K562 treated with DMSO at 1 percent for 48 hours (cell line): ENCODE measurements around the gene KRTAP16-1. TPM values are rescaled to one million over a fixed set of nuclear protein-coding genes. Genes with fewer than 3 reads are reported as not detected.

Experiments
- total RNA-seq: library from RNA; unstranded; fragments of 300-600 nt; gene quantifications from 2 replicates; pipeline ENCODE4 v1.2.3, GENCODE V29; 2022; ENCODE audit warnings: low replicate concordance; ENCODE audit errors: extremely low read depth

The KRTAP16-1 gene, protein sequence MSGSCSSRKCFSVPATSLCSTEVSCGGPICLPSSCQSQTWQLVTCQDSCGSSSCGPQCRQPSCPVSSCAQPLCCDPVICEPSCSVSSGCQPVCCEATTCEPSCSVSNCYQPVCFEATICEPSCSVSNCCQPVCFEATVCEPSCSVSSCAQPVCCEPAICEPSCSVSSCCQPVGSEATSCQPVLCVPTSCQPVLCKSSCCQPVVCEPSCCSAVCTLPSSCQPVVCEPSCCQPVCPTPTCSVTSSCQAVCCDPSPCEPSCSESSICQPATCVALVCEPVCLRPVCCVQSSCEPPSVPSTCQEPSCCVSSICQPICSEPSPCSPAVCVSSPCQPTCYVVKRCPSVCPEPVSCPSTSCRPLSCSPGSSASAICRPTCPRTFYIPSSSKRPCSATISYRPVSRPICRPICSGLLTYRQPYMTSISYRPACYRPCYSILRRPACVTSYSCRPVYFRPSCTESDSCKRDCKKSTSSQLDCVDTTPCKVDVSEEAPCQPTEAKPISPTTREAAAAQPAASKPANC
- total RNA-seq, result not detected in 2 replicates

DNA sequence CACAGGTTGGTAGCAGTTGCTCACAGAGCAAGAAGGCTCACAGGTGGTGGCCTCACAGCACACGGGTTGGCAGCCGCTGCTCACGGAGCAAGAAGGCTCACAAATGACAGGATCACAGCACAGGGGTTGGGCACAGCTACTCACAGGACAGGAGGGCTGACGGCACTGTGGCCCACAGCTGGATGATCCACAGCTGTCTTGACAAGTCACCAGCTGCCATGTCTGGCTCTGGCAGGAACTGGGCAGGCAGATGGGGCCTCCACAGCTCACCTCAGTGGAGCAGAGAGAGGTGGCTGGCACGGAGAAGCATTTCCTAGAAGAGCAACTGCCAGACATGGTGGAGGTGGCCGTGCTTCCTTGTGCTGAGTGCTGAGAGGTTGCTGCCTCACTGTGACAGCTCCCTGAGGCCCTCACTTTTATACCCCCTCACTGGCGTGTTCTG lies at the start of gene KRTAP16-1:
TSS of gene KRTAP16-1 (minus strand) at position 392 of the 442 bp plus-strand sequence. CDS start at position 336, 56 bp downstream.

GRCh38 chr17:41350381-41350878 lies 41.3 kb upstream of the KRTAP16-1 start, which contains the start of gene KRT33A:
KRT33A (minus strand) TSS chr17:41350828; CDS start chr17:41350767, 61 bp downstream.

GRCh38 chr17:41315204-41315794 lies 6.2 kb upstream of the KRTAP16-1 start, which contains the start of gene KRTAP17-1:
KRTAP17-1 (minus strand) TSS chr17:41315710; CDS start chr17:41315650, 60 bp downstream.

DNA sequence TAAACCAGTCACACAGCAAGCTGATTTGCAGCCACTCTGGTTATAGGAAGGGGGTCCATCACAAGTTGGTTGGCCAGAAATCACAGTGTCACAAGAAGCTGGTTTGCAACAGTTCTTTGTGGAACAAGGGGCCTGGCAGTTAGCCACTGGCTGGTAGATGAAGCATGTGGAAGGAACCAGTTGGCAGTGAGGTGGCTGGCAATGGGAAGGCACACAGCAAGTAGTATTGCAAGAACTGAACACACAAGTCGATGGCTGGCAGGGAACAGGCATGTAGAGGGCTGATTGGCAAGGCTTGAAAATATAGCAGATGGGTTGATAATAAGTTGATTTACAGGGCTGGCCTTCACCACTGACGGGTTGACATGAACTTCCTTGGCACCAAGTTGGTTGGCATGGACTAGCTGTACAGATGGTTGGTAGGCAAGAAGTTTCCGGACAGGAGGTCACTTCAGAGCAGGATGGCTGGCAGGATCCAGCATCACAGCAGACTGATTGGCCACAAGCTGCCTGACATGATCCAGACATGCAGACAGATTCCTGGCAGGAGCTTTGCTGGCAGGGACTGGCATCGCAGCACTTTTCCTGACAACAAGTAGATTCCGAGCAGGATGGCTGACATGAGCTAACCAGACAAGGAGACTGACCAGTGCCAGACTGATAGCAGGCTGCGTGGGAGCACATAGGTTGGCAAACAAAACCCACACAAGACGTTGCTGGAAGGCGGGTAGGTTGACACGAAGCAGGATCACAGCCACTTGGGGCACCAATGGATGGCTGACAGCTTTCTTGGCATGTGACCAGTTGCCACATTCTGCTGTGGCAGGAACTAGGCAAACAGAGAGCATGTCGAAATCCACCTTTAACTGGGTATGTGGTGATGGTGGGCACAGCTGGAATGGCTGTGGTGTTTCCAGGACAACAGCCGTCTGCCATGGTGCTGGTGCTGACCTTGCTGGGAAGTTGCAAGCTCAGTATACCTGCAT lies 6.9 kb downstream of the KRTAP16-1 start, which contains the start of gene KRTAP29-1:
TSS of gene KRTAP29-1 (minus strand) at position 936 of the 986 bp plus-strand sequence. CDS start at position 936, 0 bp downstream.

DNA sequence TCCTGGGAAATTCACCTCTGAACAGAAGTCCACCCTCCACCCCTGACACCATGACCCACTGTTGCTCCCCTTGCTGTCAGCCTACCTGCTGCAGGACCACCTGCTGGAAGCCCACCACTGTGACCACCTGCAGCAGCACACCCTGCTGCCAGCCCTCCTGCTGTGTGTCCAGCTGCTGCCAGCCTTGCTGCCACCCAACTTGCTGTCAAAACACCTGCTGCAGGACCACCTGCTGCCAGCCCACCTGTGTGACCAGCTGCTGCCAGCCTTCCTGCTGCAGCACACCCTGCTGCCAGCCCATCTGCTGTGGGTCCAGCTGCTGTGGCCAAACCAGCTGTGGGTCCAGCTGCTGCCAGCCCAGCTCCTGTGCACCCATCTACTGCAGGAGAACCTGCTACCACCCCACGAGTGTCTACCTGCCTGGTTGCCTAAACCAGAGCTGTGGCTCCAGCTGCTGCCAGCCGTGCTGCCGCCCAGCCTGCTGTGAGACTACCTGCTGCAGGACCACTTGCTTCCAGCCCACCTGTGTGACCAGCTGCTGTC lies 33.4 kb downstream of the KRTAP16-1 start, which contains the start of gene KRTAP9-7:
TSS of gene KRTAP9-7 (plus strand) at position 51 of the 543 bp plus-strand sequence. CDS start at position 51, 0 bp downstream.

GRCh38 chr17:41265078-41265477 lies 44.0 kb downstream of the KRTAP16-1 start, which contains the start of gene KRTAP9-6:
KRTAP9-6 (plus strand) TSS chr17:41265378; CDS start chr17:41265378, 0 bp downstream.

Other genes starting within 250 kb of the KRTAP16-1 start
- not detected in 2 replicates for gene KRTAP2-3, start 249.2 kb downstream of the KRTAP16-1 start, total RNA-seq
- not detected in 2 replicates for gene KRTAP2-4, start 243.4 kb downstream of the KRTAP16-1 start, total RNA-seq
- gene KRTAP4-7, start 225.2 kb downstream of the KRTAP16-1 start, total RNA-seq, result not detected in 2 replicates
- gene KRTAP4-8, start 211.2 kb downstream of the KRTAP16-1 start, total RNA-seq, result not detected in 2 replicates
- gene KRTAP4-16, start 207.1 kb downstream of the KRTAP16-1 start, total RNA-seq, result not detected in 2 replicates
- gene KRTAP4-9, start 203.9 kb downstream of the KRTAP16-1 start, total RNA-seq, result not detected in 2 replicates
- not detected in 2 replicates for gene KRTAP4-11, start 190.9 kb downstream of the KRTAP16-1 start, total RNA-seq
- gene KRTAP4-12, start 185.1 kb downstream of the KRTAP16-1 start, total RNA-seq, result not detected in 2 replicates
- gene KRTAP4-6, start 168.8 kb downstream of the KRTAP16-1 start, total RNA-seq, result not detected in 2 replicates
- not detected in 2 replicates for gene KRTAP4-5, start 159.5 kb downstream of the KRTAP16-1 start, total RNA-seq
- not detected in 2 replicates for gene KRTAP4-4, start 148.6 kb downstream of the KRTAP16-1 start, total RNA-seq
- gene KRTAP4-3, start 141.1 kb downstream of the KRTAP16-1 start, total RNA-seq, result not detected in 2 replicates
- gene KRTAP4-2, start 131.1 kb downstream of the KRTAP16-1 start, total RNA-seq, result not detected in 2 replicates
- gene KRTAP4-1, start 124.4 kb downstream of the KRTAP16-1 start, total RNA-seq, result not detected in 2 replicates
- not detected in 2 replicates for gene KRTAP9-1, start 119.4 kb downstream of the KRTAP16-1 start, total RNA-seq
- not detected in 2 replicates for gene KRTAP9-2, start 82.7 kb downstream of the KRTAP16-1 start, total RNA-seq
- gene KRTAP9-3, start 76.9 kb downstream of the KRTAP16-1 start, total RNA-seq, result not detected in 2 replicates
- gene KRTAP9-8, start 71.3 kb downstream of the KRTAP16-1 start, total RNA-seq, result not detected in 2 replicates
- not detected in 2 replicates for gene KRTAP9-4, start 59.6 kb downstream of the KRTAP16-1 start, total RNA-seq
- not detected in 2 replicates for gene KRTAP9-9, start 53.9 kb downstream of the KRTAP16-1 start, total RNA-seq
- not detected in 2 replicates for gene KRTAP9-6, start 43.9 kb downstream of the KRTAP16-1 start, total RNA-seq
- gene KRTAP9-7, start 33.6 kb downstream of the KRTAP16-1 start, total RNA-seq, result not detected in 2 replicates
- not detected in 2 replicates for gene KRTAP29-1, start 6.5 kb downstream of the KRTAP16-1 start, total RNA-seq
- gene KRTAP17-1, start 6.4 kb upstream of the KRTAP16-1 start, total RNA-seq, result not detected in 2 replicates
- gene KRT33A, start 41.5 kb upstream of the KRTAP16-1 start, total RNA-seq, result not detected in 2 replicates
- gene KRT33B, start 60.5 kb upstream of the KRTAP16-1 start, total RNA-seq, result not detected in 2 replicates
- not detected in 2 replicates for gene KRT34, start 73.0 kb upstream of the KRTAP16-1 start, total RNA-seq
- gene KRT31, start 88.3 kb upstream of the KRTAP16-1 start, total RNA-seq, result not detected in 2 replicates
- gene KRT37, start 115.3 kb upstream of the KRTAP16-1 start, total RNA-seq, result not detected in 2 replicates
- gene KRT38, start 131.7 kb upstream of the KRTAP16-1 start, total RNA-seq, result not detected in 2 replicates
- not detected in 2 replicates for gene KRT32, start 158.1 kb upstream of the KRTAP16-1 start, total RNA-seq
- gene KRT35, start 171.8 kb upstream of the KRTAP16-1 start, total RNA-seq, result not detected in 2 replicates
- gene KRT36, start 180.6 kb upstream of the KRTAP16-1 start, total RNA-seq, result not detected in 2 replicates
- gene KRT13, start 196.3 kb upstream of the KRTAP16-1 start, total RNA-seq, result not detected in 2 replicates
- not detected in 2 replicates for gene KRT15, start 209.6 kb upstream of the KRTAP16-1 start, total RNA-seq
- not detected in 2 replicates for gene KRT19, start 219.0 kb upstream of the KRTAP16-1 start, total RNA-seq